IPS DF 19.7 (cell line): ENCODE results near the gene EPN2.
"Not testable (repeated sequence)": the region's sequence is repeated elsewhere in the genome, so short reads cannot be mapped to it uniquely, and the experiment has no call there.

Source experiments
- DNase-seq: peaks from one replicate; pipeline ENCODE4 v3.0.0-alpha.2; 2013; ENCODE audit warnings: low read depth, low spot score

Gene EPN2

GRCh38 chr17:19345067-19345460, 107.9 kb downstream of the EPN2 start:
- no peak for DNase-seq

GRCh38 chr17:19345486-19346350, 108.6 kb downstream of the EPN2 start:
- DNase-seq = no peak

GRCh38 chr17:19346351-19347255, 109.4 kb downstream of the EPN2 start:
- no peak for DNase-seq

- DNase-seq = no peak
Observed at GRCh38 chr17:19347323-19348080, 110.3 kb downstream of the EPN2 start.

GRCh38 chr17:19348081-19348650, 111.0 kb downstream of the EPN2 start:
- no peak for DNase-seq

GRCh38 chr17:19348806-19349205, 111.6 kb downstream of the EPN2 start:
- DNase-seq = no peak

GRCh38 chr17:19353401-19353800, 116.2 kb downstream of the EPN2 start:
- DNase-seq = not testable (repeated sequence)

- no peak for DNase-seq
Observed at GRCh38 chr17:19354748-19355147, 117.6 kb downstream of the EPN2 start.

- DNase-seq = no peak
Observed at GRCh38 chr17:19357351-19357750, 120.2 kb downstream of the EPN2 start.

- DNase-seq = no peak
Observed at GRCh38 chr17:19357761-19358160, 120.6 kb downstream of the EPN2 start.

GRCh38 chr17:19359151-19359550, 122.0 kb downstream of the EPN2 start:
- no peak for DNase-seq

GRCh38 chr17:19359856-19360255, 122.7 kb downstream of the EPN2 start:
- DNase-seq = no peak

- no peak for DNase-seq
Observed at GRCh38 chr17:19360772-19361171, 123.6 kb downstream of the EPN2 start.

GRCh38 chr17:19361326-19361725, 124.2 kb downstream of the EPN2 start:
- DNase-seq = no peak

- DNase-seq = no peak
Observed at GRCh38 chr17:19361944-19362276, 124.7 kb downstream of the EPN2 start.

GRCh38 chr17:19362277-19363113, 125.3 kb downstream of the EPN2 start, which contains the start of gene B9D1:
Gene B9D1, minus strand, starts transcription at chr17:19362723. Its CDS starts 154 bp downstream, at chr17:19362569.
- peak; percentile 47 for DNase-seq

- no peak for DNase-seq
Observed at GRCh38 chr17:19363114-19363438, 125.9 kb downstream of the EPN2 start.

GRCh38 chr17:19363460-19364035, 126.4 kb downstream of the EPN2 start:
- no peak for DNase-seq

- no peak for DNase-seq
Observed at GRCh38 chr17:19364699-19365498, 127.7 kb downstream of the EPN2 start.

GRCh38 chr17:19365499-19365817, 128.3 kb downstream of the EPN2 start:
- no peak for DNase-seq
